ENCODE data around the gene PACC1. TPM values are rescaled to one million over a fixed set of nuclear protein-coding genes. Genes with fewer than 3 reads are reported as not detected.

The PACC1 gene
- total RNA-seq, 1 experiment from 2014 or later = 17.6 TPM

DNA sequence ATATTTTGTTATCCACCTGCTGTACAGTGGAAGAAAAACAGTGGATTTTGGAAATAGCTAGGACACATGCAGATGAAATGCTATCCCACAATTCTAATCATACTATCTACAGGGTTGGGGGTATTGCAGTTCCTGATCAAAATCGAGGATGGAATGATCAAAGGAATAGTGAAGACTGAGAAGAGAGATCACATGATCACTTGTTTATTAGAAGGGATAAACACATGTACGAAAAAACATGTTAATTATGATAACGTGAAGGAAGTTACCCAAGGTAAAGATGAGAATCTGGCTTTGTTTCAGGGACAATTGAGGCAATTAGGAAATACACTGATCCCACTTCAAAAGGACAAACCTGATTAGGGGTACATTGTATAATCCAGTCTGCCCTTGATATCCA is 9.2 kb upstream of the PACC1 start:
- Histone ChIP-seq H3K79me2 (ENCODE audit: insufficient read depth, low read length) (no peaks in the 10 kb centered on the region), H3K36me3 (ENCODE audit: control insufficient read depth in 1 of 2, insufficient read depth in 2 of 2, low read length in 2 of 2) (no peaks in the 10 kb centered on the region), H3K27ac (ENCODE audit: low read depth, low read length) (no peak overlapping the region), H3K4me3 (replicated peaks in 1 of 2; ENCODE audit: low read depth in 1 of 2, low read length in 2 of 2) (no peak overlapping the region), H3K9ac (ENCODE audit: low read length) (no peak overlapping the region), H3K9me2 (ENCODE audit: insufficient read depth) (no peaks in the 10 kb centered on the region), H3K27me3 (ENCODE audit: insufficient read depth, low read length) (peaks cover 10% of the 10 kb centered on the region; the same call in 1 of the 2 replicates), H2AFZ (ENCODE audit: low read depth, low read length, poor library complexity, severe bottlenecking) (no peak overlapping the region), H3K4me1 (ENCODE audit: control insufficient read depth in 1 of 2, insufficient read depth in 2 of 2, low read length in 2 of 2) (no peaks in the 10 kb centered on the region), H4K20me1 (ENCODE audit: insufficient read depth) (no peaks in the 10 kb centered on the region), H3K4me2 (ENCODE audit: low read length) (no peak overlapping the region), H3K9me3 (ENCODE audit: control insufficient read depth in 1 of 2, insufficient read depth in 1 of 2, low read depth in 1 of 2, low read length in 2 of 2) (no peaks in the 10 kb centered on the region)
- DNase-seq (ENCODE audit: low read depth, low spot score) (no peak), ATAC-seq (no peak)
- TF ChIP-seq POLR2AphosphoS5 (IDR thresholded peaks at IDR 0.05; ENCODE audit: low read depth, low read length) (no peak), RAD21 (IDR thresholded peaks at IDR 0.05; ENCODE audit: low read depth) (no peak), CBX3 (IDR thresholded peaks at IDR 0.05; ENCODE audit: low read depth) (no peak), SIN3A (IDR thresholded peaks at IDR 0.05; ENCODE audit: low read depth) (no peak), FOSL1 (IDR thresholded peaks at IDR 0.05; ENCODE audit: low read depth) (no peak), EZH2phosphoT487 (IDR thresholded peaks at IDR 0.05; ENCODE audit: borderline replicate concordance) (no peak), YY1 (IDR thresholded peaks at IDR 0.05; ENCODE audit: extremely low read depth, insufficient replicate concordance, low read depth, low read length) (no peak)
- TF ChIP-seq, protein P1, sequence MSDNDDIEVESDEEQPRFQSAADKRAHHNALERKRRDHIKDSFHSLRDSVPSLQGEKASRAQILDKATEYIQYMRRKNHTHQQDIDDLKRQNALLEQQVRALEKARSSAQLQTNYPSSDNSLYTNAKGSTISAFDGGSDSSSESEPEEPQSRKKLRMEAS (IDR thresholded peaks at IDR 0.05) = no peak
- TF ChIP-seq, protein P2, sequence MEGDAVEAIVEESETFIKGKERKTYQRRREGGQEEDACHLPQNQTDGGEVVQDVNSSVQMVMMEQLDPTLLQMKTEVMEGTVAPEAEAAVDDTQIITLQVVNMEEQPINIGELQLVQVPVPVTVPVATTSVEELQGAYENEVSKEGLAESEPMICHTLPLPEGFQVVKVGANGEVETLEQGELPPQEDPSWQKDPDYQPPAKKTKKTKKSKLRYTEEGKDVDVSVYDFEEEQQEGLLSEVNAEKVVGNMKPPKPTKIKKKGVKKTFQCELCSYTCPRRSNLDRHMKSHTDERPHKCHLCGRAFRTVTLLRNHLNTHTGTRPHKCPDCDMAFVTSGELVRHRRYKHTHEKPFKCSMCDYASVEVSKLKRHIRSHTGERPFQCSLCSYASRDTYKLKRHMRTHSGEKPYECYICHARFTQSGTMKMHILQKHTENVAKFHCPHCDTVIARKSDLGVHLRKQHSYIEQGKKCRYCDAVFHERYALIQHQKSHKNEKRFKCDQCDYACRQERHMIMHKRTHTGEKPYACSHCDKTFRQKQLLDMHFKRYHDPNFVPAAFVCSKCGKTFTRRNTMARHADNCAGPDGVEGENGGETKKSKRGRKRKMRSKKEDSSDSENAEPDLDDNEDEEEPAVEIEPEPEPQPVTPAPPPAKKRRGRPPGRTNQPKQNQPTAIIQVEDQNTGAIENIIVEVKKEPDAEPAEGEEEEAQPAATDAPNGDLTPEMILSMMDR (IDR thresholded peaks at IDR 0.05 in 2 of 3, conservative IDR thresholded peaks at IDR 0.05 in 1 of 3; ENCODE audit: borderline replicate concordance in 1 of 3, insufficient read depth in 1 of 3, low read depth in 2 of 3, low read length in 2 of 3) = no peak
- TF ChIP-seq, protein P3, sequence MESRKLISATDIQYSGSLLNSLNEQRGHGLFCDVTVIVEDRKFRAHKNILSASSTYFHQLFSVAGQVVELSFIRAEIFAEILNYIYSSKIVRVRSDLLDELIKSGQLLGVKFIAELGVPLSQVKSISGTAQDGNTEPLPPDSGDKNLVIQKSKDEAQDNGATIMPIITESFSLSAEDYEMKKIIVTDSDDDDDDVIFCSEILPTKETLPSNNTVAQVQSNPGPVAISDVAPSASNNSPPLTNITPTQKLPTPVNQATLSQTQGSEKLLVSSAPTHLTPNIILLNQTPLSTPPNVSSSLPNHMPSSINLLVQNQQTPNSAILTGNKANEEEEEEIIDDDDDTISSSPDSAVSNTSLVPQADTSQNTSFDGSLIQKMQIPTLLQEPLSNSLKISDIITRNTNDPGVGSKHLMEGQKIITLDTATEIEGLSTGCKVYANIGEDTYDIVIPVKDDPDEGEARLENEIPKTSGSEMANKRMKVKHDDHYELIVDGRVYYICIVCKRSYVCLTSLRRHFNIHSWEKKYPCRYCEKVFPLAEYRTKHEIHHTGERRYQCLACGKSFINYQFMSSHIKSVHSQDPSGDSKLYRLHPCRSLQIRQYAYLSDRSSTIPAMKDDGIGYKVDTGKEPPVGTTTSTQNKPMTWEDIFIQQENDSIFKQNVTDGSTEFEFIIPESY (IDR thresholded peaks at IDR 0.05; ENCODE audit: extremely low read depth, insufficient replicate concordance, low read length) = no peak
- BruUV-seq (replicated peaks) = no TSS peak
- ChIA-PET POLR2A (no interaction called here), CTCF (no interaction called here), RAD21 (ENCODE audit: low non-redundant PET in 1 of 2, low total read pairs in 2 of 2, uncharacterized antibody in 2 of 2, unreplicated experiment in 2 of 2) (no interaction called here)
- intact Hi-C loops (cut with micrococcal nuclease) = no loop called here

All from HCT116 (cell line).